ENCODE results near the gene TOX2. TPM values are rescaled to one million over a fixed set of nuclear protein-coding genes. Genes with fewer than 3 reads are reported as not detected.

Gene TOX2
- total RNA-seq, 1 experiment from 2014 or later: 117 TPM

- Histone ChIP-seq H3K4me3 (ENCODE audit: low read depth, low read length, poor library complexity, severe bottlenecking) (no peak overlapping the region), H3K4me1 (ENCODE audit: insufficient read depth, low read length, poor library complexity, severe bottlenecking) (peaks cover 20% of the 10 kb centered on the region), H3K9me3 (ENCODE audit: low read depth, low read length, poor library complexity, severe bottlenecking) (no peaks in the 10 kb centered on the region), H3K36me3 (ENCODE audit: insufficient read depth, low read length, poor library complexity, severe bottlenecking) (no peaks in the 10 kb centered on the region), H3K27ac (ENCODE audit: low read depth, low read length, poor library complexity, severe bottlenecking) (no peak overlapping the region), H3K27me3 (replicated peaks; ENCODE audit: insufficient read depth, low read depth, low read length, poor library complexity) (no peaks in the 10 kb centered on the region)
- no TSS peak for BruUV-seq (replicated peaks)
- ChIA-PET CTCF (no interaction called here), POLR2A (ENCODE audit: low non-redundant PET) (no interaction called here)
- no peak for TF ChIP-seq CTCF (conservative IDR thresholded peaks at IDR 0.05; ENCODE audit: low read depth, low read length)
- no peak for TF ChIP-seq EZH2 (IDR thresholded peaks at IDR 0.05; ENCODE audit: borderline replicate concordance, low read depth, low read length, poor library complexity, severe bottlenecking)
- intact Hi-C loops (cut with micrococcal nuclease; ENCODE audit: unreplicated experiment): no loop called here
- no peak for DNase-seq (ENCODE audit: low spot score)
Measured at GRCh38 chr20:44020406-44021148, 105.9 kb downstream of the TOX2 start.

- ChIA-PET CTCF (no interaction called here), POLR2A (ENCODE audit: low non-redundant PET) (no interaction called here)
- intact Hi-C loops (cut with micrococcal nuclease; ENCODE audit: unreplicated experiment): no loop called here
- H3K36me3 ChIP-seq (ENCODE audit: insufficient read depth, low read length, poor library complexity, severe bottlenecking): no peaks in the 10 kb centered on the region
- no TSS peak for BruUV-seq (replicated peaks)
- no peak overlapping the region for H3K27ac ChIP-seq (ENCODE audit: low read depth, low read length, poor library complexity, severe bottlenecking)
- H3K27me3 ChIP-seq (replicated peaks; ENCODE audit: insufficient read depth, low read depth, low read length, poor library complexity): no peaks in the 10 kb centered on the region
- no peak for DNase-seq (ENCODE audit: low spot score)
- no peaks in the 10 kb centered on the region for H3K9me3 ChIP-seq (ENCODE audit: low read depth, low read length, poor library complexity, severe bottlenecking)
- H3K4me1 ChIP-seq (ENCODE audit: insufficient read depth, low read length, poor library complexity, severe bottlenecking): peaks cover 22% of the 10 kb centered on the region
- H3K4me3 ChIP-seq (ENCODE audit: low read depth, low read length, poor library complexity, severe bottlenecking): no peak overlapping the region
- TF ChIP-seq EZH2 (IDR thresholded peaks at IDR 0.05; ENCODE audit: borderline replicate concordance, low read depth, low read length, poor library complexity, severe bottlenecking) (no peak), CTCF (conservative IDR thresholded peaks at IDR 0.05; ENCODE audit: low read depth, low read length) (no peak)
Measured at GRCh38 chr20:44021186-44021585, 106.5 kb downstream of the TOX2 start.

- intact Hi-C loops (cut with micrococcal nuclease; ENCODE audit: unreplicated experiment): no loop called here
- no peak for DNase-seq (ENCODE audit: low spot score)
- no peaks in the 10 kb centered on the region for H3K9me3 ChIP-seq (ENCODE audit: low read depth, low read length, poor library complexity, severe bottlenecking)
- ChIA-PET CTCF (no interaction called here), POLR2A (ENCODE audit: low non-redundant PET) (no interaction called here)
- no peak overlapping the region for H3K4me3 ChIP-seq (ENCODE audit: low read depth, low read length, poor library complexity, severe bottlenecking)
- H3K27ac ChIP-seq (ENCODE audit: low read depth, low read length, poor library complexity, severe bottlenecking): no peak overlapping the region
- no TSS peak for BruUV-seq (replicated peaks)
- TF ChIP-seq CTCF (conservative IDR thresholded peaks at IDR 0.05; ENCODE audit: low read depth, low read length) (no peak), EZH2 (IDR thresholded peaks at IDR 0.05; ENCODE audit: borderline replicate concordance, low read depth, low read length, poor library complexity, severe bottlenecking) (no peak)
- H3K4me1 ChIP-seq (ENCODE audit: insufficient read depth, low read length, poor library complexity, severe bottlenecking): peaks cover 30% of the 10 kb centered on the region
- no peaks in the 10 kb centered on the region for H3K36me3 ChIP-seq (ENCODE audit: insufficient read depth, low read length, poor library complexity, severe bottlenecking)
- H3K27me3 ChIP-seq (replicated peaks; ENCODE audit: insufficient read depth, low read depth, low read length, poor library complexity): no peaks in the 10 kb centered on the region
Measured at GRCh38 chr20:44021900-44022299, 107.2 kb downstream of the TOX2 start.

Measured in A673 (cell line).